H1 (cell line): ENCODE results near the gene CREBBP. TPM values are rescaled to one million over a fixed set of nuclear protein-coding genes. Genes with fewer than 3 reads are reported as not detected.

ENCODE experiments used
- CTCF ChIA-PET: fragments of 300-600 bp; sonication (Branson Sonifier 250); formaldehyde crosslinking; loops from one replicate; lab custom pipeline; 2021; ENCODE audit not compliant: partially characterized antibody; lab: Charles Lee
- POLR2A ChIA-PET: fragments of 300-600 bp; sonication (Branson Sonifier 250); formaldehyde crosslinking; loops from one replicate; lab custom pipeline; 2021; ENCODE audit warnings: inconsistent platforms; ENCODE audit not compliant: partially characterized antibody; lab: Charles Lee
- DNase-seq, 2 experiments: peaks; one replicate each; pipeline versions ENCODE4 v3.0.0 to v3.0.0-alpha.2; 2010 to 2022; ENCODE audit warnings: low spot score in 2 of 2, low read depth in 1 of 2, mixed read lengths in 1 of 2
- FAIRE-seq: peaks from 2 replicates; lab custom pipeline; 2011; peaks lifted over from hg19 to GRCh38; lab: Jason Lieb, UNC
- H2AFZ ChIP-seq: 2 replicates; pipeline ENCODE4 v1.8.1; 2012; ENCODE audit warnings: low read length, inconsistent platforms
- H2AK5ac ChIP-seq: 2 replicates; pipeline ENCODE4 v1.6.1; 2013; ENCODE audit warnings: low read depth, low read length
- H2BK120ac ChIP-seq: replicated peaks from 2 replicates; pipeline ENCODE3; 2013; ENCODE audit warnings: low read depth, low read length, inconsistent platforms
- H2BK12ac ChIP-seq: 2 replicates; pipeline ENCODE4 v1.6.1; 2013; ENCODE audit warnings: low read depth, low read length
- H2BK15ac ChIP-seq: 2 replicates; pipeline ENCODE4 v1.6.1; 2013; ENCODE audit warnings: low read length
- H2BK20ac ChIP-seq: 2 replicates; pipeline ENCODE4 v1.6.1; 2013; ENCODE audit warnings: low read length
- H2BK5ac ChIP-seq: 2 replicates; pipeline ENCODE4 v1.6.1; 2013; ENCODE audit warnings: low read depth, low read length
- H3K14ac ChIP-seq: 2 replicates; pipeline ENCODE4 v1.6.1; 2013; ENCODE audit warnings: inconsistent platforms; ENCODE audit not compliant: insufficient read length
- H3K18ac ChIP-seq: 2 replicates; pipeline ENCODE4 v1.6.1; 2013; ENCODE audit warnings: low read length; ENCODE audit errors: extremely low read depth
- H3K23ac ChIP-seq: 2 replicates; pipeline ENCODE4 v1.6.1; 2013; ENCODE audit warnings: inconsistent platforms; ENCODE audit not compliant: insufficient read length
- H3K23me2 ChIP-seq: 2 replicates; pipeline ENCODE4 v1.6.1; 2013; ENCODE audit warnings: low read depth, low read length
- H3K27ac ChIP-seq: 2 replicates; pipeline ENCODE4 v1.6.1; 2011; ENCODE audit warnings: low read depth, low read length, inconsistent platforms
- H3K27me3 ChIP-seq, 4 experiments: replicated peaks in 1 of 4; 1 replicate in 1 of 4; 2 replicates in 3 of 4; pipeline versions ENCODE4 v1.6.1 to v1.8.1; 2011 to 2013; ENCODE audit warnings: low read length in 3 of 4, mild to moderate bottlenecking in 3 of 4, inconsistent platforms in 2 of 4, mixed read lengths in 2 of 4, moderate library complexity in 1 of 4; ENCODE audit not compliant: control insufficient read depth in 3 of 4, insufficient read depth in 3 of 4; ENCODE audit errors: extremely low read depth in 1 of 4
- H3K36me3 ChIP-seq, 4 experiments: 2 replicates each; pipeline versions ENCODE4 v1.6.1 to v1.8.1; 2011 to 2013; ENCODE audit warnings: mild to moderate bottlenecking in 4 of 4, low read length in 3 of 4, moderate library complexity in 2 of 4, control low read depth in 1 of 4, inconsistent platforms in 1 of 4; ENCODE audit not compliant: insufficient read depth in 4 of 4, control insufficient read depth in 2 of 4
- H3K4ac ChIP-seq: replicated peaks from 2 replicates; pipeline ENCODE3; 2013; ENCODE audit warnings: low read length, low read depth, mixed read lengths, inconsistent platforms; ENCODE audit not compliant: insufficient read length
- H3K4me1 ChIP-seq, 4 experiments: replicated peaks in 1 of 4; 1 replicate in 1 of 4; 2 replicates in 3 of 4; pipeline versions ENCODE4 v1.6.1 to v1.8.1; 2011 to 2013; ENCODE audit warnings: low read length in 3 of 4, inconsistent platforms in 2 of 4, mixed read lengths in 1 of 4; ENCODE audit not compliant: insufficient read depth in 4 of 4, control insufficient read depth in 3 of 4
- H3K4me2 ChIP-seq, 2 experiments: 2 replicates each; pipeline versions ENCODE4 v1.6.1 to v1.8.1; 2011 to 2013; ENCODE audit warnings: low read depth in 2 of 2, low read length in 2 of 2, control low read depth in 1 of 2, inconsistent platforms in 1 of 2, mild to moderate bottlenecking in 1 of 2; ENCODE audit not compliant: insufficient read depth in 1 of 2
- H3K4me3 ChIP-seq, 4 experiments: fragments of 200-600, 300-600 bp in 1 of 4; sonication (generic), shearing (Covaris generic), sonication (Bioruptor Twin) in 1 of 4; 2 replicates each; pipeline versions ENCODE4 v1.5.1 to v1.8.1; 2011 to 2016; ENCODE audit warnings: low read length in 4 of 4, low read depth in 3 of 4, control low read depth in 2 of 4, inconsistent platforms in 2 of 4, mild to moderate bottlenecking in 2 of 4, mixed read lengths in 1 of 4, moderate library complexity in 1 of 4; ENCODE audit not compliant: insufficient read depth in 2 of 4; ENCODE audit errors: extremely low read depth in 1 of 4
- H3K56ac ChIP-seq: replicated peaks from 2 replicates; pipeline ENCODE3; 2013; ENCODE audit warnings: low read depth, mild to moderate bottlenecking, mixed read lengths, low read length, inconsistent platforms; ENCODE audit not compliant: insufficient read length
- H3K79me1 ChIP-seq: 2 replicates; pipeline ENCODE4 v1.6.1; 2013; ENCODE audit warnings: low read depth, low read length, control low read depth
- H3K79me2 ChIP-seq, 2 experiments: 2 replicates each; pipeline versions ENCODE4 v1.6.1 to v1.8.1; 2012 to 2013; ENCODE audit warnings: low read length in 2 of 2, mild to moderate bottlenecking in 2 of 2, inconsistent platforms in 1 of 2; ENCODE audit not compliant: insufficient read depth in 2 of 2, control insufficient read depth in 1 of 2
- H3K9ac ChIP-seq, 4 experiments: replicated peaks in 1 of 4; 1 replicate in 1 of 4; 2 replicates in 3 of 4; pipeline versions ENCODE4 v1.6.1 to v1.8.1; 2011 to 2013; ENCODE audit warnings: low read depth in 3 of 4, low read length in 3 of 4, control low read depth in 2 of 4, mild to moderate bottlenecking in 2 of 4, moderate library complexity in 2 of 4, inconsistent platforms in 1 of 4; ENCODE audit errors: extremely low read depth in 1 of 4
- H3K9me3 ChIP-seq, 2 experiments: 2 replicates each; pipeline versions ENCODE4 v1.6.1 to v1.8.1; 2012 to 2013; ENCODE audit warnings: mild to moderate bottlenecking in 2 of 2, moderate library complexity in 2 of 2, control low read depth in 1 of 2, inconsistent platforms in 1 of 2, low read depth in 1 of 2, low read length in 1 of 2, mixed read lengths in 1 of 2; ENCODE audit not compliant: insufficient read depth in 2 of 2
- H4K20me1 ChIP-seq, 2 experiments: replicated peaks in 1 of 2; 2 replicates each; pipeline versions ENCODE3 to v1.8.1; 2011 to 2013; ENCODE audit warnings: inconsistent platforms in 2 of 2, low read length in 2 of 2, mild to moderate bottlenecking in 1 of 2; ENCODE audit not compliant: insufficient read depth in 2 of 2, control insufficient read depth in 1 of 2
- H4K5ac ChIP-seq: 2 replicates; pipeline ENCODE4 v1.6.1; 2013; ENCODE audit warnings: low read length, low read depth, mixed read lengths, inconsistent platforms; ENCODE audit not compliant: insufficient read length
- H4K8ac ChIP-seq: 2 replicates; pipeline ENCODE4 v1.8.0; 2013; ENCODE audit warnings: mild to moderate bottlenecking, moderate library complexity, low read length, inconsistent platforms; ENCODE audit not compliant: insufficient read depth; ENCODE audit errors: extremely low read depth
- H4K91ac ChIP-seq: replicated peaks from 2 replicates; pipeline ENCODE3; 2013; ENCODE audit warnings: low read length, mixed read lengths, inconsistent platforms; ENCODE audit not compliant: insufficient read length
- ATF3 ChIP-seq: IDR thresholded peaks from 2 replicates; pipeline ENCODE4 v1.6.1; 2011; ENCODE audit warnings: low read depth, mild to moderate bottlenecking, low read length; ENCODE audit not compliant: insufficient read depth
- BACH1 ChIP-seq: IDR thresholded peaks from 2 replicates; pipeline ENCODE4 v1.6.1; 2012; ENCODE audit warnings: low read length, improper control_type of control experiment
- CTCF ChIP-seq, 3 experiments: IDR thresholded peaks; 1 replicate in 2 of 3; 2 replicates in 1 of 3; pipeline versions ENCODE4 v1.5.1 to v1.6.1; 2011; ENCODE audit warnings: low read length in 3 of 3, mild to moderate bottlenecking in 3 of 3, inconsistent platforms in 2 of 3, low read depth in 1 of 3, moderate library complexity in 1 of 3; ENCODE audit not compliant: insufficient read depth in 1 of 3; ENCODE audit errors: control extremely low read depth in 1 of 3
- TAF7 ChIP-seq: optimal IDR thresholded peaks from 2 replicates; pipeline ENCODE3; 2011; ENCODE audit warnings: low read depth, mild to moderate bottlenecking, inconsistent platforms, low read length, moderate library complexity, borderline replicate concordance
- WGBS, 2 experiments: shearing (Covaris generic) in 1 of 2; methylation state at CpG; one replicate each; pipeline versions ENCODE4 v1.1.6 to v1.1.7; 2013 to 2015; ENCODE audit warnings: low lambda C conversion rate in 2 of 2, mixed read lengths in 2 of 2, inconsistent platforms in 1 of 2, low coverage in 1 of 2, missing lambda C conversion rate in 1 of 2; ENCODE audit not compliant: insufficient replicate concordance in 2 of 2, insufficient coverage in 1 of 2, insufficient read length in 1 of 2; ENCODE audit errors: extremely low coverage in 1 of 2, missing lambda C conversion rate in 1 of 2; 5-methylcytosine and 5-hydroxymethylcytosine counted together
- polyA plus RNA-seq, 7 experiments: library from polyadenylated mRNA; depleted of rRNA in 3 of 7; stranded (reverse) in 5 of 7; unstranded in 2 of 7; fragments of >200 nt in 5 of 7; fragments of 200-250 nt in 2 of 7; gene quantifications; 1 replicate in 5 of 7; 2 replicates in 1 of 7; 4 replicates in 1 of 7; pipeline versions ENCODE4 v1.2.1 to v1.2.3, GENCODE V29; 2011 to 2013; ENCODE audit warnings: missing spikeins in 2 of 7, mixed read lengths in 2 of 7
- total RNA-seq: library from RNA; stranded (reverse); fragmentation: NEBNext Ultra II Directional; extraction: Animal tissue kit (Norgen Biotek cat#: 25700); gene quantifications from 2 replicates; pipeline ENCODE4 v1.2.1, GENCODE V29; 2021

The CREBBP gene
- total and polyA plus RNA-seq, 2 of the 8 experiments (the other 6 are each of a cell fraction or from before 2014, with no cell fraction given), result 10.0 to 60.1 TPM

GRCh38 chr16:3808308-3809063 is 72.0 kb downstream of the CREBBP start:
- WGBS, 2 experiments, result 90% methylated on average over 9 of the region's 9 CpGs; no CpG with 5 or more reads in 1 of the 2 experiments
- H2BK120ac ChIP-seq, result no peak overlapping the region
- no peak overlapping the region for H4K8ac ChIP-seq
- no peak for FAIRE-seq
- H2BK12ac ChIP-seq, result no peak overlapping the region
- no peak for TF ChIP-seq BACH1
- no peak for TF ChIP-seq CTCF (IDR thresholded peaks at IDR 0.05; ENCODE audit: control extremely low read depth in 1 of 3, insufficient read depth in 1 of 3, low read depth in 1 of 3, low read length in 3 of 3)
- TF ChIP-seq TAF7, result no peak
- TF ChIP-seq ATF3, result no peak
- TF ChIP-seq, all 59 proteins: peak for 0
- H3K23me2 ChIP-seq, result no peaks in the 10 kb centered on the region; the same call in 1 of the 2 replicates
- H4K91ac ChIP-seq, result no peak overlapping the region
- H3K36me3 ChIP-seq, result peaks cover 0 to 10% (median 0%) of the 10 kb centered on the region in 4 experiments; a peak in 3 of 8 replicates
- no peak overlapping the region for H2BK5ac ChIP-seq
- DNase-seq, result no peak
- H4K5ac ChIP-seq, result no peak overlapping the region
- no peaks in the 10 kb centered on the region for H3K27me3 ChIP-seq
- ChIA-PET POLR2A (no interaction called here), CTCF (no interaction called here)
- peaks cover 24% of the 10 kb centered on the region for H3K79me1 ChIP-seq
- H3K56ac ChIP-seq, result no peak overlapping the region
- no peak overlapping the region for H3K18ac ChIP-seq
- H3K4me1 ChIP-seq, result peaks cover 4 to 25% (median 14%) of the 10 kb centered on the region in 4 experiments
- no peak overlapping the region for H3K23ac ChIP-seq
- peaks cover 4 to 94% of the 10 kb centered on the region in 2 experiments; a peak in 3 of 4 replicates for H3K79me2 ChIP-seq
- no peak overlapping the region for H3K4ac ChIP-seq
- H3K9me3 ChIP-seq, result no peaks in the 10 kb centered on the region
- H2BK15ac ChIP-seq, result no peak overlapping the region
- H3K14ac ChIP-seq, result no peak overlapping the region
- no peak overlapping the region for H2BK20ac ChIP-seq
- no peak overlapping the region for H3K9ac ChIP-seq
- no peak overlapping the region for H3K4me3 ChIP-seq
- no peak overlapping the region for H3K27ac ChIP-seq
- peaks cover 5 to 27% of the 10 kb centered on the region in 2 experiments for H4K20me1 ChIP-seq
- H2AK5ac ChIP-seq, result no peak overlapping the region
- H2AFZ ChIP-seq, result no peak overlapping the region
- no peak overlapping the region for H3K4me2 ChIP-seq
